GM19395 (cell line): ENCODE measurements around the gene VPS37B.
"Not testable (repeated sequence)": the region's sequence is repeated elsewhere in the genome, so short reads cannot be mapped to it uniquely, and the experiment has no call there.

Source experiments
- ATAC-seq: cut with Tn5 transposase; IDR thresholded peaks from one replicate; pipeline ENCODE4 v1.9.1; 2021; ENCODE audit warnings: mild to moderate bottlenecking, moderate library complexity; ENCODE audit not compliant: unreplicated experiment

VPS37B gene

GRCh38 chr12:122908915-122909314 is 13.0 kb upstream of the VPS37B start:
- no peak for ATAC-seq

GRCh38 chr12:122905258-122905657 is 9.3 kb upstream of the VPS37B start:
- not testable (repeated sequence) for ATAC-seq

GRCh38 chr12:122903693-122904034 is 7.7 kb upstream of the VPS37B start:
- ATAC-seq: no peak

- ATAC-seq: no peak
Observed at GRCh38 chr12:122902854-122903692, 7.1 kb upstream of the VPS37B start.

GRCh38 chr12:122899887-122900286 is 4.0 kb upstream of the VPS37B start:
- ATAC-seq: no peak

- ATAC-seq: no peak
Observed at GRCh38 chr12:122896662-122897061, 738 bp upstream of the VPS37B start.

- no peak for ATAC-seq
Observed at GRCh38 chr12:122895320-122895703, 612 bp downstream of the VPS37B start.

- ATAC-seq: no peak
Observed at GRCh38 chr12:122894193-122895121, 1.5 kb downstream of the VPS37B start.

- no peak for ATAC-seq
Observed at GRCh38 chr12:122893208-122894153, 2.4 kb downstream of the VPS37B start.

GRCh38 chr12:122892724-122893123 is 3.2 kb downstream of the VPS37B start:
- ATAC-seq: not testable (repeated sequence)

- ATAC-seq: no peak
Observed at GRCh38 chr12:122891661-122892525, 4.0 kb downstream of the VPS37B start.

GRCh38 chr12:122889761-122890520 is 6.0 kb downstream of the VPS37B start:
- no peak for ATAC-seq

GRCh38 chr12:122888232-122888752 is 7.6 kb downstream of the VPS37B start:
- ATAC-seq: peak; percentile 43

GRCh38 chr12:122887819-122888212 is 8.1 kb downstream of the VPS37B start:
- ATAC-seq: peak; percentile 25

GRCh38 chr12:122886851-122887818 is 8.8 kb downstream of the VPS37B start:
- peak; percentile 83 for ATAC-seq

- ATAC-seq: no peak
Observed at GRCh38 chr12:122886161-122886560, 9.8 kb downstream of the VPS37B start.

- no peak for ATAC-seq
Observed at GRCh38 chr12:122884860-122885259, 11.1 kb downstream of the VPS37B start.
